HG02759 (cell line): ENCODE data around the gene GPT2.

Experiments
- ATAC-seq: cut with Tn5 transposase; IDR thresholded peaks from one replicate; pipeline ENCODE4 v1.9.1; 2021; ENCODE audit warnings: mild to moderate bottlenecking, moderate library complexity; ENCODE audit not compliant: unreplicated experiment

The GPT2 gene

DNA sequence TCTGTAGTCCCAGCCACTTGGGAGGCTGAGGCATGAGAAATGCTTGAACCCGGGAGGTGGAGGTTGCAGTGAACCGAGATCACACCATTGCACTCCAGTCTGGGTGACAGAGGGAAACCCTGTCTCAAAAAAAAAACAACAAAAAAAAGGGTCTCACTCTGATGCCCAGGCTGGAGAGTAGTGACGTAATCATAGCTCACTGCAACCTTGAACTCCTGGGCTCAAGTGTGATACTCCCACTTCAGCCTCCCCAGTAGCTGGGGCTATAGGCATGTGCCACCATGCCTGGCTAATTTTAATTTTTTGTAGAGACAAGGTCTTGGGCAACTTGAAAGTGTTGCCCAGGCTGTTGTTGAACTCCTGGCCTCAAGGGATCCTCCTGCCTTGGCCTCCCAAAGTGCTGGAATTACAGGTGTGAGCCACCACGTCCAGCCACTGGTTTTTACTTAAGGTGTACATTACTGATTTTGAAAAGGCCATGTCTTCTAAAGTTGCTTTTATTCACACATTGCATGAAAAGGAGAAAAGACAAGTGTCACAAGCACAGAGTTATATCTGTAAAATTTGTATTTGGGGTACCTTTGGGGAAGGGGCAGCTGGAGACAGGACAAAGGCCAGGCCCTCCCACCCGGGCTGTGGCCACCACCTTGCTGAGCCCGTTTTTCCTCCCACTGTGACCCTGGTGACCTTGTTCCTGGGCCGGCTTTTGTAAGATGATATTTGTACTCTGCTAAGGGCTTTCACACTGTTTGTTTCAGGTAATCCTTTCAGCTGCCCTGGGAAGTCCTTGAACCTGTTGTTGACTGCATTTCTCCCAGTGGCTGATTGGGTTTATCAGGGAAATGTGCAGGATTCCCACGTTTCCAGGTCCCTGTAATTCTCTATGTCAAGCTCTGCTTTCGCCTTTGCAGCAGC is 11.5 kb downstream of the GPT2 start:
- no peak for ATAC-seq

DNA sequence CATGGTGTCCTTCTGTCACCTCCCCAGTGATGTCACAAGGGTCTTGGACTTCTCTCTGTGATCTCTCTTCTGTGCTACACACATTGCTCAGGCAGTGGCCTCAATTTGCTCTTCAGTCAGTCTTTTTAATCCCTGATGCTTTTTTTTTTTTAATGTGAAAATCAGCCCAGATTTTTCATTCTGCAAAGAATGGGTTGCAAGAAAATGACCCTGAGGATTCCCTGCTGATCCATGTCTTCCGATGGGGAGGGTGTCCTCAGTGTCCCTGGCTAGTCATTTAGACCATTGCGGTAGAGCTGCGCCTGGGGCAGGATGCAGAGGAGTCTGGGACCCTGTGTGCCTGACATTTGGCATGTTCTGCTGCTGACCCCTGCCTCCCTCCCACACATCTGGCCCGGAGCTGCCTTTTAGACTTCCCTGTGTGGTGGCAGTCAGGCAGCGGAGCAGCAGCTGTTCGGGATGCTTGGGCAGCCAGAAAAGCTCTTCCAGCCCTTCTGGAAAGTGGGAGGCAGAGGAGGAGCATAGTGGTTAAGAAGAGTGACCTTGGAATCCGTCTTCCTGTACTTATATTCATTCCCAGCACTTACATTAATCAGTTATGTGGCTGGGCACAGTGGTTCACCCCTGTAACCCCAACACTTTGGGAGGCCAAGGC is 12.3 kb downstream of the GPT2 start:
- no peak for ATAC-seq

DNA sequence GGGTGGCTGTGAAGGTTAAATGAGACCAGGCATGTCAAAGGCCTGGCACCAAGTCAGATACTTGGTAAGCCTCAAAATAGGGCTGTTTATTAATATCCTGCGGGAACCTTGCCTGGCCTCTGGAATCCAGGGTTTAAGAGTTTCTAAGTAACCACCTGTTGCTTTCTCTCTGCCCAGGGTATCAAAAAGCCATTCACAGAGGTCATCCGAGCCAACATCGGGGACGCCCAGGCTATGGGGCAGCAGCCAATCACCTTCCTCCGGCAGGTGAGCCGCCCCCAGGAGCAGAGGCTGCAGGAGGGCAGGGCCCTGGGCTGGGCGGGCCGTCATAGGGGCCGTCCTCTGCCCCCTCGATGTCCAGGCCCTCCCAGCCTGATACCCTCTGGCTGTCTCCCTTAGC is 13.3 kb downstream of the GPT2 start:
- no peak for ATAC-seq

DNA sequence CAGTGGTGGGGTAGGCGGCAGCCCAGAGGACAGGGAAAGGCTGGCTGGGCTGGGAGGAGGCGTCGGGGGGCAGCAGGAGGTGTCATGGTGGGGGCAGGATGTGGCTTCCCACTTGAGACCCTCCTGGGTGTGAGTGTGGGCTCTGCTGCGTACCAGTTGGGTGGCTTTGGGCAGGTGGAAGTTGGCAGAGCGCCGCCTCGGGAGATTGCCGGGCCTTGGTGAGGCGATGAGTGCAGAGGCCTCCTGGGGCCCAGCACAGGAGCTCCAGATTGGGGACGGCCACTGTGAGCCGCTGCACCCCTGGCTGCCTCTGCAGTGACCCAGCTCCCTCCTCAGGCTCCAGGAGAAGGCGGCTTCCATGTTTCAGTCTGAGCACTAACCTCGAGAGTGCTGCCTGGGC is 13.8 kb downstream of the GPT2 start:
- ATAC-seq: no peak

DNA sequence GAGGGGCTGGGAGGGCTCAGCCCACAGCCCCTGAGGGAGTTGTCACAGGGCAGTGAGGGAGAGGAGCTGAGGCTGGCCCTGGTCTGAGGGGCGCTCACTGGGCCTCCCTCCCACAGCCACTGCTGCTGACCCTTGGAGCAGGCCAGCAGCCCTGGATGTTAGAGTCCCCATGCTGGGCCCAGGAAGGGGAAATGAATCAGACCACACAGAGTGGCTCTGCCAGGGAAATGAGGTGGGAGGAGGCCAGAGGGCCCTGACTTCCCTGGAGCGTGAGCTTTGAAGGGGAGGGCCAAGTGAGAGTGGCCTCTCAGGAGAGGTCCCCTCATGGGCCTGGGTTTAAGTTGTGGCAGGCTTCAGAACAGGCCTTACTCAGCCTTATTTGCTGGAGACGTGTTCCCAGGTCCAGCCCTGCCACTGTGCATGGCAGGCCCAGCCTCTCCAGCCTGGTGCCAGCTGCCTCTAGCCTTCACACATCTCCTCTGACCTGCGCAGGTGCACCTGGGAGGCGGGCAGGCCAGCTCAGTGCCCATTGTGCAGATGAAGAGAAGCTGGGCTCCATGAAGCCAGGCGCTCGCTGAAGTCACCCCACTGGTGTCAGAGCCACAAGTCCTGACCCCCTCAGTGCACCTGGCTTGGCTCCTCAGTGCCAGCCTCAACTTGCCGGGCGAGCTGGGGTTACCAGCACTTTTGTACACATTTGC is 15.4 kb downstream of the GPT2 start:
- no peak for ATAC-seq

DNA sequence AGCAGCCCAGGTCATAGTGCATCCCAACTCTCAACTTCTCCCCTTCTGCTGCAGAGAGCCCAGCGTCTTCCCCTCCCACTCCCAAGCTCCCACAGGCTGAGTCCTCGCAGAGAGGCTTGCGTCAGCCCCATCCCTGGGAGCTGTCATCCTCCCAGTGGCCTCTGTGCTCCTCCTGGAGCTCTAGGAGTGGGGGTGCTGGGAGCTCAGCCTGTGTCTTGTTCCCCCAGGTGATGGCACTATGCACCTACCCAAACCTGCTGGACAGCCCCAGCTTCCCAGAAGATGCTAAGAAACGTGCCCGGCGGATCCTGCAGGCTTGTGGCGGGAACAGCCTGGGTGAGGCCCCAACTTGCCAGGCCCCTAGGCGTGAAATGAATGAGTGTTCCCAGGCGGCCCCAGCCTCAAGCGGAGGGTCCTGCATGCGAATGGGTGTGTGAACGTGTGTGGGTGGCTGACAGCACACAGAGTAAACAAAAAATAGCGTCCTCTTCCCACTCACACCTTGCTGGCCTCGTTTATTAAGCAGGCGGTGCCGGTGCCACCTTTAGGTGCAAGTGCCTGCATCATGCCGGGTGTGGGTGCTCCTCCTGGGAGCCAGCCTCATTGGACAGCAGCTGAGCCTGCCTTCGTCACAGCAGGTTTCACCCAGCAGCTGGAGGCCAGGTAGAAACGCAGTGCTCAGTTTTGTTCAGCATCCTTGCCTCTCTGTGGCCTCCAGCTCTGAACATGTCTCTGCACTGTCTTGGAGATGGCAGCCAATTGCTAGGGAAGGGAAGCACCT is 16.5 kb downstream of the GPT2 start:
- no peak for ATAC-seq

DNA sequence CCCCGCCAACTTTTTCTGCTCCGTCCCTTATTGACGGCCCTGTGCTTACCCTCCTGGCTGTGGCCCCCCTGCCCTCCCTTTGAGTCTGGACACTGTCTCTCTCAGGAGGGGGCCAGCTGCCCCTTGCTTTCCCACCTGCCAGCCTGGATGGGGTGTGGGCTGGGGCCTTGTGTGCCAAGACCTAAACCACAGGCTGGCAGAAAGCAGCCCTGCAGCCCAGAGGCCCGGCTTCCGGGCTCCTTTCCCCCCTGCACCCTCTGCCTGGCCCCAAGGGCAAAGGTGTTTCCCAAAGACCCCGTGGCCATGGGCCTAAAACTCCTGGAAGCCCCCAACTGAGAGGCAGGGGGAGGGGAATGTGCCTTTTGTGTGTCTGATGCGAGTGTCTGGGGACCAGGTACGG is 17.5 kb downstream of the GPT2 start:
- ATAC-seq: no peak

DNA sequence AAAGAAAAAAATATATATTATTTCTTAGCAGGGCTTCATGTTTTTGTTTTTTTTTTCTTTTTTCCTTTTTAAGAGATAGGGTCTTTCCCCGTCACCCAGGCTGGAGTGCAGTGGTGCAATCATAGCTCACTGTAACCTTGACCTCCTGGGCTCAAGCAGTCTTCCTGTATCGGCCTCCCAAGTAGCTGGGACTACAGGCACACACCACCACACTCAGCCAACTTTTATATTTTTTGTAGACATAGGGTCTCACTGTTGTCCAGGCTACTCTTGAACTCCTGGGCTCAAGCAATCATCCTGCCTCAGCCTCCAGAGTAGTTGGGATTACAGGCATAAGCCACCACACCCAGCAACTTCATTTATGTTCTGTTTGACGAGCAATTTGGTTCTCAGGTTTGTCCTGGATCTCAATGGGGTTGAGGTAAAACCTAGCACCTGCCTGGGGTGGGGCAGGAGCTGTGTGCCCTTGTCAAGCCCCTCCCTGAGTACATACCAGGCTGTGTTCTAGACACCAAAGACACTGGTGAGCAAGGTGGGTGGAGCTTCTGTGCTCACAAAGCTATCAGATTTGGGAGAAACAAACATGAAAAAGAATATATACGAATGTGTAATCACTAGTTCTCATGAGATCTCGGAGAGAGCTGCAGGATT is 19.2 kb downstream of the GPT2 start:
- no peak for ATAC-seq

DNA sequence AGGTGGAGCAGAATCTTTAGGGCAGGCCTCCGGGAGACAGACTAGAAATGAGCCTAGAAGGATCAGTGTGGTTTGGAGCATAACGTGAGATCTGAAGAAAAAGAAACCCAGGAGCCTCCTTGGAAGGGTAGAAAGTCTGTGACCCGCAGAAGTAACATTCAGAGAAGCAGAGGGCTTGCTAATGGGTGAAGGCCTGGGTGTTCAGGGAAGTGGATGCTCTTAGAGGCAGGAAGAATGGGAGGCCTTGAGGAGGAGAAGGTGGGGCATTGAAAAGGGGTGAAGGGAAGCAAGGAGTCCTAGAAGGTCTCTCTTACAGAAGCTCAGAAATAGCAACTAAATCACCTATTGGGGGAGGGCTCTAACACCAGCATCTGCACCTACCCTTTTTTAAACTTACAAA is 20.3 kb downstream of the GPT2 start:
- no peak for ATAC-seq

DNA sequence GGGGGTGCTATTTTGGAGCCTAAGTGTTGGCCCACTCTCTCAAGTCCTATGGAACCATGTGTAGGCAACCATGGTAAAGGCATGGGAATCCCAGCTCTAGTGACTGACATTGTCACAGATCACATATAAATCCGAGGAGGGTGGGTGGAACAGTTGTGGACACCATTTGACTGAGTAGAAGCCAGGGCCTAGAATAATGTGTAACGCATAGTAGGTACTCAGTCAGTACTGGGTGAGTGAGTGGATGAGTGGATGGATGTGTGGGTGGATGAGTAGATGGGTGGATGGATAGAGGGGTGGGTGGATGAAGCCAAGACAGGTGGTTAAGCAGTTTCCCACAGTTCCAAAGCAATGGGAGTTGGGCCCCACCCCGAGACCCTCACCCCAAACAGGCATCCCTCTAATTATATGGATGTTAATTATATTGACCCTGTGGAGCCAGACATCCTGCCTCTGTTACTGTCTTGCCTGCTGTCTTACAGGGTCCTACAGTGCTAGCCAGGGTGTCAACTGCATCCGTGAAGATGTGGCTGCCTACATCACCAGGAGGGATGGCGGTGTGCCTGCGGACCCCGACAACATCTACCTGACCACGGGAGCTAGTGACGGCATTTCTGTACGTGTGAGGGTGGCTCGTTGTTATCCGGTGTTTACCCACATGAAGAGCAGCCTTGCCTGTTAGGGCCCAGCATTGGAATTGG is 22.3 kb downstream of the GPT2 start:
- ATAC-seq: no peak

DNA sequence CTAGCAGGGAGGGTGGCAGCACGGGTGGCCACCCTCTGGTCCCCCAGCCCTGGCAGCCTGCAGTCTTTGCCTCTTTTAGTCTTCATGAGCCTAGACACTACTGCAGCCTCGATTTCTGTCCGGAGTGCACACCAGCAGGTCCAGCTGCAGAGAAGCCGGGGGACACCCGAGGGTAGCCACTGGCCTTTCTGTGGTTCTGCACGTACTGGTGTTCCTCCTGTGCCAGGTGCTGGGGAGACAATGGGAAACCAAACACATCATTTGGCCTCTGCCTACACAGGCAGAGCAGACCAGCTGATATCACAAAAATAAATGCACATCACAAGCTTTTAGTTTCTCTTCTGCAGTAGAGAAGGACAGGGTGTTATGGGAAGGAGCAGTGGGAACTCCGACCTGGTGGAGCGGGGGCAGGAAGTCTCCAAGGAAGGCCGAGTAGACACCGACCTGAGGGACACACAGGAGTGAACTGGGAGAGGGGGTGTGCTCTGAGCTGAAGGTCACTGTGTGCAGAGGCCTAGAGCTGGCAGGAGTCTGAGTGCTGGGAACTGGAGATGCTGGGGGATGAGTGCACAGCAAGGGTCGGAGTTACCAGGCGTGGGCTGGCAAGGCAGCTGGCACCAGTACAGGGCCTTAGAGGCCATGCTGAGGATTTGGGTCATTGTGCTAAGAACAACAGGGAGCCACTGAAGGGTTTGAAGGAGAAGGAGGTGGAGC is 23.1 kb downstream of the GPT2 start:
- ATAC-seq: no peak

DNA sequence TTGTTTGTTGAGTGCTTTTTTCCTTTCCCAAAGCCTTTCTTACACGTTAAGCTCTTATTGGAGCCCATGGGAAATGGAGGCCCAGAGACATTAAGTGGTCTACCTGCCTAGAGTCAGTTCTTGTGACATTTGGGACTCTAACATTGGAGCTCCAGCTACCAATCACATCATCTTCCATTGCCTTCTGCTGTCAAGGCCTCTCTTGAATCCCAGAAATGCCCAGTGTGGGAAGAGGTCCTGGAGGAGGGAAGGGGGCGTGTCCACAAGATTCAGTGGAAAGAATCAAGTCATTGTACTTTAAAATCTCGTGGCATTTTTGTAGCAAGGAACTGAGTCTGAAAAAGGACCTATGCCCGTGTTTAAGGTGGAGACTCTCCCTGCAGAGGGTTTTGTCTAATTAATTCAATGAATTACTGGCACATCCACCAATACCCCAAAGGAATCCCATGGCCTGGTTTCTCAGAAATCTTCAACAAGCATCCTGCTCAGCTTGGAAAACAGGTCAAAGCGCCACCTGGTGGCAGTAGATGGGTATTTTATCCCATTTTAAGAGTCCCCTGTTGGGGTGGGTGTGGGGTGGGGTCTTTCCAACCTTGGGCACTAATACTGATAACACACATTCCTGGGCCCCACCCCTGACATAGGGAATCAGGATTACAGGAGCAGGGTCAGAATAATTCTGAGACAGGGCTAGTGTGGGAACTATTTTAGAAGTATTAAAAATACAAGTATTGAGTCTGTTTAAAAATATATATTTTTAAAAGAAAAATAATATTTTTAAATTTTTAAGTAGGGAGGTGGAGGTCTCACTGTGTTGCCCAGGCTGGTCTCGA is 24.6 kb downstream of the GPT2 start:
- ATAC-seq: peak; percentile 41

DNA sequence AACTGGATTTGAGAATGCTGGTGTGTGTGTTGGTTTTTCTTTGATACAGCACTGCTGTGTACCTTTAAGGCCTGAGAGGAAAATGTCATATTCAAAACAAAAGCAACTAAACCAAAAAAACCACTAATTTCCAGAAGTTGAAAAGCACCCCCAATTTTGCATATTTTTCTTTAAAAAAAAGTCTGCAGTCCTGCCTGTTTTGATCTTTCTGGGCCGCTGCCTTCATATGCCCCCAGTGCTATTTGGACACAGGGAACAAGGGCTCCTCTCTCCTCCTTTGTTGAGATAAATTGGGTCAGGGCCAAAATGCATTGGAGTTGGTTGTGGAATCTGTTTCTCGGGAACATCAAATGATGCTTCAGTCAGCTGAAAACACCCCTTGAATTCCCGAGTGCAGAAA is 26.9 kb downstream of the GPT2 start:
- peak; percentile 77 for ATAC-seq

DNA sequence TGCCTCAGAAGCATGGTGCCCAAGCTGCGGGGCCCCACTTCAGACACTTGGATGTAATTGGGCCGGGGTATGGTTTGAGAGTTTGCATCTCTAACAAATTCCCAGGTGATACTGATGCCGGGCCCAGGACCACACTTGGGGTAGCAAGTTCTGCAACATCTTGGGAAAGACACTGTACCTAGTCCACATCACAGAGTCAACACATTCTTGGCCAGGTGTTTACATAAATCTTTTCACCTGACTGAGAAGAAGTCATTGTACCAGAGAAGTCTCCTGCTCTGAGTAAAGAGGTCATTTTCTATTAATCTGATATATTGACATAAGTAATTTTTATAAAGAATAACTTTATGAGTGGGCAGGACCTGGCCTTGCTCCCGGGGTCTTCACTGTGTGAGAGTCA is 27.5 kb downstream of the GPT2 start:
- no peak for ATAC-seq

DNA sequence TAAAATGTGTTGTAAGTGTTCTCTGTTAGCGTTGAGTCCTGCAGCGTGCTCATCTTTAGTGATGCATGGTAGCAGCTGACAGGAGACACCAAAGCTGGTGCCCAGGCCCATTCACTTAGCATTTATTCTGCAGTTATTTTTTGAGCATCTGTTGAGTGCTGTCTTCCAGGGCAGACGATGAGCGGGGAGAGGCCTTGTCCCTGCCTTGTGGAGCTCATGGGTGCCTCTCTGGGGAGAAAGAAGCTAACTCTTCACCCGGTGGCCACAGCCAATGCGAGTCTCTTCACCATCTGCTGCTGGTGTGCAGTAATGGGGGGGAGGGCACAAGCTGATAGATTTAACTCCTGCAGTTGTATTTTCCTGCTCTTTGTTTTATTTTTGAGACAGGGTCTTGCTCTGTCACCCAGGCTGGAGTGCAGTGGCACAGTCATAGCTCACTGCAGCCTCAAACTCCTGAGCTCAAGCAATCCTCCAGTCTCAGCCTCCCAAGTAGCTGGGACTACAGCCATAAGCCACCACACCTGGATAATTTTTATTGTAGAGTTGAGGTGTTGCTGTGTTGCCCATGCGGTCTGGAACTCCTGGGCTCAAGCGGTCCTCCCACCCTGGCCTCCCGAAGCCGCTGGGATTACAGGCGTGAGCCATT is 30.5 kb downstream of the GPT2 start:
- no peak for ATAC-seq

DNA sequence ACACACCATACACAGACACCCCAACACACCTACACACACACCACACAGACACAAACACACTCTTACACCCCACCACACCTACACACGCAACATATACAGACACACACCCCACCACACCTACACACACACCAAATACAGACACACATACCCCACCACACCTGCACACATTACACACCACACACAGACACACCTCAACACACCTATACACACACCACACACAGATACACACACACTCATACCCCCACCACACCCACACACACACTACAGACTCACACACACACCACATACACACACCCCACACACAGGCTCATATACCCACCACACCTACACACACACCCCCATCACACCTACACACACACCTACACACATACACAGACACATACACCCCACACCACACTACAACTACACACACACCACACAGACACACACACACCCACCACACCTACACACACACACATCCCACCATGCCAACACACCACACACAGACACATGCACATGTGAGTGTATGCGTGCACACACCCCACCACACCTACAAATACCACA is 31.4 kb downstream of the GPT2 start:
- ATAC-seq: no peak

DNA sequence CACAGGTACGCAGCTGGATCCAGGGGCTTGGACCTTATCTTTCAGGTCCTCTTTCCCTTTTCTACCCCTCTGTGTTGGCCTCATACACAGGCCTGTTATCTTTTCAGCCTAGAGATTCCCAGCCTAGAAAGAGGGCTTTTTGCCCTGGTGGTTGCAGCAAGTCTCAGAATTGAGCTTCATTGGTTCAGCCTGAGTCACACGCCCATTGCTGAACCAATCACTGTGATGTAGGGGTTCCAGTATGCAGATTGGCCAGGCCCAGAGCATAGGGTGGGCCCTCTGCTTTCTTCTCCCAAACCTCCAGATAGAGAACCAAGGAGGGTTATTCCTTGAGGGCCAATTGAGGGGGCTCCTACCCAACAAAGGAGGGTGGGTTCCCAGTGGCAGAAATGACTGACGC is 32.8 kb downstream of the GPT2 start:
- no peak for ATAC-seq

DNA sequence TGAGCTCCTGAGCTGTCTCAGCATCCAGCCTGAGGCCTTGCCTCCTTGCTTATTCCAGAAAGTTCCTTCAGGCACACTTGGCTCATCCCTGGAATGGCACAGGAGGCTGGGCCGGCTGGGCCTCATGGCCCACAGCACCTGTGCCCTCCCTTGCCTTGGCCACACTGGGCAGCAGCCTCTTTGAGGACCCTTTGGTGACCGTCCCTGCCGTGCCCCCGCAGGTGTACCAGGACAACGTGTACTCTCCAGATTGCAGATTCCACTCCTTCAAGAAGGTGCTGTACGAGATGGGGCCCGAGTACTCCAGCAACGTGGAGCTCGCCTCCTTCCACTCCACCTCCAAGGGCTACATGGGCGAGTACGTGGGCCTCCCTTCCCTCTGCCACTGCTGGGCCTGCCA is 34.2 kb downstream of the GPT2 start:
- no peak for ATAC-seq
